Neural progenitor cell (in vitro differentiated cells): ENCODE measurements around the gene SPSB2. TPM values are rescaled to one million over a fixed set of nuclear protein-coding genes. Genes with fewer than 3 reads are reported as not detected.

Experiments
- DNase-seq: peaks from one replicate; pipeline ENCODE4 v3.0.0-alpha.2; 2016; ENCODE audit warnings: low spot score
- H2AFZ ChIP-seq: fragments of 200-600 bp; sonication (generic); replicated peaks from 2 replicates; pipeline ENCODE4 v1.6.1; 2016; ENCODE audit warnings: antibody characterized with exemption
- H3F3A ChIP-seq: fragments of 200-600 bp; sonication (generic); 2 replicates; pipeline ENCODE4 v1.6.1; 2016; ENCODE audit warnings: antibody characterized with exemption, low read depth
- H3K27ac ChIP-seq: fragments of 200-600 bp; sonication (generic); 2 replicates; pipeline ENCODE4 v1.5.1; 2016; ENCODE audit warnings: mild to moderate bottlenecking
- H3K27me3 ChIP-seq: fragments of 200-600 bp; sonication (generic); 2 replicates; pipeline ENCODE4 v1.6.1; 2016; ENCODE audit warnings: mild to moderate bottlenecking, moderate library complexity
- H3K36me3 ChIP-seq: fragments of 200-600 bp; sonication (generic); 2 replicates; pipeline ENCODE4 v1.5.1; 2016
- H3K4me1 ChIP-seq: fragments of 200-600 bp; sonication (generic); 2 replicates; pipeline ENCODE4 v1.6.1; 2016; ENCODE audit warnings: mixed run types
- H3K4me2 ChIP-seq: fragments of 200-600 bp; sonication (generic); 2 replicates; pipeline ENCODE4 v1.6.1; 2016
- H3K4me3 ChIP-seq: fragments of 200-600 bp; sonication (generic); 2 replicates; pipeline ENCODE4 v1.5.1; 2016
- H3K79me2 ChIP-seq: fragments of 200-600 bp; sonication (generic); 2 replicates; pipeline ENCODE4 v1.6.1; 2016; ENCODE audit warnings: low read depth
- H3K9ac ChIP-seq: fragments of 200-600 bp; sonication (generic); 2 replicates; pipeline ENCODE4 v1.6.1; 2016
- H3K9me3 ChIP-seq: fragments of 200-600 bp; sonication (generic); 2 replicates; pipeline ENCODE4 v1.5.1; 2016; ENCODE audit warnings: low read depth
- H4K20me1 ChIP-seq: fragments of 200-600 bp; sonication (generic); 2 replicates; pipeline ENCODE4 v1.6.1; 2016; ENCODE audit warnings: low read depth
- H3K27ac Mint-ChIP-seq: 3 replicates; pipeline ENCODE4 v1.8.0; 2021; ENCODE audit warnings: mixed read lengths
- H3K27me3 Mint-ChIP-seq: 2 replicates; pipeline ENCODE4 v1.8.0; 2022; ENCODE audit warnings: low read depth, mild to moderate bottlenecking, inconsistent platforms, moderate library complexity, mixed read lengths; ENCODE audit not compliant: insufficient read depth
- H3K36me3 Mint-ChIP-seq: 3 replicates; pipeline ENCODE4 v1.8.0; 2021; ENCODE audit warnings: mixed read lengths
- H3K4me1 Mint-ChIP-seq: 3 replicates; pipeline ENCODE4 v1.8.0; 2021; ENCODE audit warnings: mixed read lengths
- H3K4me3 Mint-ChIP-seq: 3 replicates; pipeline ENCODE4 v1.8.0; 2021; ENCODE audit warnings: mild to moderate bottlenecking, moderate library complexity, mixed read lengths
- H3K9me3 Mint-ChIP-seq: 3 replicates; pipeline ENCODE4 v1.8.0; 2020; ENCODE audit warnings: mixed read lengths
- EZH2 ChIP-seq: fragments of 200-600 bp; sonication (generic); IDR thresholded peaks from 2 replicates; pipeline ENCODE4 v1.6.1; 2017; ENCODE audit warnings: antibody characterized with exemption, mild to moderate bottlenecking, moderate library complexity
- EZH2phosphoT487 ChIP-seq: fragments of 200-600 bp; sonication (generic); IDR thresholded peaks from 2 replicates; pipeline ENCODE4 v1.6.1; 2017; ENCODE audit warnings: antibody characterized with exemption
- total RNA-seq: library from RNA; depleted of rRNA; stranded (reverse); fragments of >200 nt; gene quantifications from 2 replicates; pipeline ENCODE4 v1.2.3, GENCODE V29; 2015; ENCODE audit warnings: low replicate concordance
- TF ChIP-seq, protein P1 (sequence below): fragments of 200-600 bp; sonication (generic); IDR thresholded peaks from 2 replicates; pipeline ENCODE4 v1.5.1; 2017; ENCODE audit warnings: antibody characterized with exemption, mild to moderate bottlenecking

SPSB2 gene
- total RNA-seq, 1 donor from 2014 or later, result 0.65 TPM

DNA sequence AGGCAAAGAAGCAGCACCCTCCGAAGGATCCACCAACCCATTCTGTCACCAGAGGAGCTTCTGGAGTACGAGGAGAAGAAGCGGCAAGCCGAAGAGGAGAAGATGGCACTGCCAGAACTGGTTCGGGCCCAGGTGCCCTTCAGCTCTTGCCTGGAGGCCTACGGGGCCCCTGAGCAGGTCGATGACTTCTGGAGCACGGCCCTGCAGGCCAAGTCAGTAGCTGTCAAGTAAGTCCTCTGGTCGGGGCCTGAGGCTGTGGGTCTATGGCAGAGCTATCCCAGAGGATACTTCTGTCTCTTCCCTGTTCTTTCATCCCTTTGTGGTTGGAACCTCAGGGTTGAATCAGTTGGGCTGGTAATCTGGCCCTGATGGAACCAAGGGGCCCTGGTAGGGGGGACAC is 11.7 kb downstream of the SPSB2 start:
- Mint-ChIP-seq H3K36me3 (peaks cover 51% of the 10 kb centered on the region), H3K9me3 (no peaks in the 10 kb centered on the region), H3K27ac (no peak overlapping the region), H3K4me3 (no peak overlapping the region), H3K27me3 (peaks cover 6% of the 10 kb centered on the region), H3K4me1 (peaks cover 9% of the 10 kb centered on the region)
- no peak overlapping the region for H2AFZ ChIP-seq
- no peaks in the 10 kb centered on the region for H3K79me2 ChIP-seq
- H3K27me3 ChIP-seq, result no peaks in the 10 kb centered on the region
- peaks cover 4% of the 10 kb centered on the region for H3K36me3 ChIP-seq
- H3K4me3 ChIP-seq, result no peak overlapping the region
- H3K4me1 ChIP-seq, result peaks cover 4% of the 10 kb centered on the region
- H3K4me2 ChIP-seq, result no peak overlapping the region
- H3K9me3 ChIP-seq, result no peaks in the 10 kb centered on the region
- no peak for TF ChIP-seq EZH2phosphoT487
- TF ChIP-seq, protein P1, sequence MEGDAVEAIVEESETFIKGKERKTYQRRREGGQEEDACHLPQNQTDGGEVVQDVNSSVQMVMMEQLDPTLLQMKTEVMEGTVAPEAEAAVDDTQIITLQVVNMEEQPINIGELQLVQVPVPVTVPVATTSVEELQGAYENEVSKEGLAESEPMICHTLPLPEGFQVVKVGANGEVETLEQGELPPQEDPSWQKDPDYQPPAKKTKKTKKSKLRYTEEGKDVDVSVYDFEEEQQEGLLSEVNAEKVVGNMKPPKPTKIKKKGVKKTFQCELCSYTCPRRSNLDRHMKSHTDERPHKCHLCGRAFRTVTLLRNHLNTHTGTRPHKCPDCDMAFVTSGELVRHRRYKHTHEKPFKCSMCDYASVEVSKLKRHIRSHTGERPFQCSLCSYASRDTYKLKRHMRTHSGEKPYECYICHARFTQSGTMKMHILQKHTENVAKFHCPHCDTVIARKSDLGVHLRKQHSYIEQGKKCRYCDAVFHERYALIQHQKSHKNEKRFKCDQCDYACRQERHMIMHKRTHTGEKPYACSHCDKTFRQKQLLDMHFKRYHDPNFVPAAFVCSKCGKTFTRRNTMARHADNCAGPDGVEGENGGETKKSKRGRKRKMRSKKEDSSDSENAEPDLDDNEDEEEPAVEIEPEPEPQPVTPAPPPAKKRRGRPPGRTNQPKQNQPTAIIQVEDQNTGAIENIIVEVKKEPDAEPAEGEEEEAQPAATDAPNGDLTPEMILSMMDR, result no peak
- TF ChIP-seq EZH2, result no peak
- H3F3A ChIP-seq, result peaks cover 12% of the 10 kb centered on the region
- no peaks in the 10 kb centered on the region for H4K20me1 ChIP-seq
- H3K27ac ChIP-seq, result no peak overlapping the region
- no peak for DNase-seq
- H3K9ac ChIP-seq, result no peak overlapping the region

DNA sequence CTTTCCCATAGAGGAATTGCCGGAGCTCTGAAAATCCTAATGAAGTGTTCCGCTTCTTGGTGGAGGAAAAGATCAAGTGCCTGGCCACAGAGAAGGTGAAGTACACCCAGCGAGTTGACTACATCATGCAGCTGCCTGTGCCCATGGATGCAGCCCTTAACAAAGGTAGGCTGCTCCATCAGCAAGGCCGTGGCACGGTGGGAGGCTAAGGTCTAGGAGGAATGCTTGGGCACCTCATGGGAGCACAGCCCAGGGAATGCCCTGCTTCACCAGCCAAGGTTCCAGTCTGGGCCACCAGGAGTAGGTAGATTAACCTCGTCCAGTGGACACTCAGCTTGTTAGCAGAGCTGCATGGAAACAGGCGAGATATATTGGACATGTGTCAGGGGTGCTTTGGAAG is 12.2 kb downstream of the SPSB2 start:
- no peaks in the 10 kb centered on the region for H3K9me3 ChIP-seq
- peaks cover 52% of the 10 kb centered on the region for H3K36me3 Mint-ChIP-seq
- H3K4me1 ChIP-seq, result no peaks in the 10 kb centered on the region
- peak overlapping the region; percentile 4 for H3K4me3 Mint-ChIP-seq
- H3K79me2 ChIP-seq, result no peaks in the 10 kb centered on the region
- H3K27ac Mint-ChIP-seq, result no peak overlapping the region
- no peaks in the 10 kb centered on the region for H4K20me1 ChIP-seq
- H2AFZ ChIP-seq, result no peak overlapping the region
- peaks cover 9% of the 10 kb centered on the region for H3F3A ChIP-seq
- TF ChIP-seq EZH2phosphoT487, result no peak
- TF ChIP-seq, protein P1, result no peak
- TF ChIP-seq EZH2, result no peak
- H3K9ac ChIP-seq, result no peak overlapping the region
- H3K9me3 Mint-ChIP-seq, result no peaks in the 10 kb centered on the region
- H3K4me3 ChIP-seq, result no peak overlapping the region
- DNase-seq, result no peak
- no peaks in the 10 kb centered on the region for H3K27me3 ChIP-seq
- no peak overlapping the region for H3K27ac ChIP-seq
- no peak overlapping the region for H3K4me2 ChIP-seq
- peaks cover 6% of the 10 kb centered on the region for H3K27me3 Mint-ChIP-seq
- H3K4me1 Mint-ChIP-seq, result peaks cover 6% of the 10 kb centered on the region
- H3K36me3 ChIP-seq, result peaks cover 4% of the 10 kb centered on the region

DNA sequence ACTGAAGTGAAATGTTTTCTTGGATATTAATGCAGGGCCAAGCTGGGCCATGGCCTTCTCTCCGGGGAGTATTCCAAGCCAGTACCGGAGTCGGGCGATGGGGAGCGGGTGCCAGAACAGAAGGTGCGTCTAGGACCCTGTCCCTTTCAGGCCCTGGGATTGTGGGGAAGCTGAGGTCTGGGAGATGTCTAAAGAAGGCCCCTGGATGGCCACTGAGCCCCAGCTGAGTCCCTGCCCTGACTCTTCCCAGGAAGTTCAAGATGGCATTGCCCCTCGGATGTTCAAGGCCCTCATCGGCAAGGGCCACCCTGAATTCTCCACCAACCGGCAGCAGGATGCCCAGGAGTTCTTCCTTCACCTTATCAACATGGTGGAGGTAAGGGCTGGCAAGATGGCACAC is 13.0 kb downstream of the SPSB2 start:
- Histone ChIP-seq H3K4me2 (no peak overlapping the region), H3K9me3 (no peaks in the 10 kb centered on the region), H4K20me1 (no peaks in the 10 kb centered on the region), H3K9ac (no peak overlapping the region), H3K27me3 (no peaks in the 10 kb centered on the region), H2AFZ (no peak overlapping the region), H3K27ac (no peak overlapping the region), H3K36me3 (peaks cover 4% of the 10 kb centered on the region), H3K79me2 (peaks cover 4% of the 10 kb centered on the region), H3F3A (peaks cover 2% of the 10 kb centered on the region), H3K4me3 (no peak overlapping the region), H3K4me1 (no peaks in the 10 kb centered on the region)
- TF ChIP-seq EZH2 (no peak), EZH2phosphoT487 (no peak)
- TF ChIP-seq, protein P1, result no peak
- Mint-ChIP-seq H3K27me3 (peaks cover 6% of the 10 kb centered on the region), H3K4me1 (no peaks in the 10 kb centered on the region), H3K36me3 (peaks cover 47% of the 10 kb centered on the region), H3K9me3 (no peaks in the 10 kb centered on the region), H3K27ac (no peak overlapping the region), H3K4me3 (peak overlapping the region; percentile 46)
- no peak for DNase-seq

DNA sequence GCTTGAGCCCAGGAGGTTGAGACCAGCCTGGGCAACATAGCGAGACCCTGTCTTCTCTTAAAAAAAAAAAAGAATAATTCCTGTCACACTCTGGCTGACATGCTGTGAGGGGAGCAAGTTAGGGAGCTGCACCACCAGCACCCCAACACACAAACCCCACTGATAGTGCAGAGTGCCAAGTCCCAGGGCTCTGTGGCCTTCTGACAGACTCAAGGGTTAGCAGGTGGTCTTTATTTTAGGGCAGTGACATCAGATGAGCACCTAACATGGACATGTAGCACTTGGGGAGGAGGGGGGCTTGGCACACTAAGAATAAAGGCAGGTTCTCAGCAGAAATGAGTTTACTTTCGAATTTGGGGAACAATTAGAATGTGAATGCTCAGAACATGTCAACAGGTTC is 14.3 kb downstream of the SPSB2 start:
- Mint-ChIP-seq H3K4me1 (peaks cover 4% of the 10 kb centered on the region), H3K27ac (no peak overlapping the region), H3K9me3 (no peaks in the 10 kb centered on the region), H3K27me3 (peaks cover 4% of the 10 kb centered on the region), H3K36me3 (peaks cover 44% of the 10 kb centered on the region), H3K4me3 (no peak overlapping the region)
- H3K27ac ChIP-seq, result no peak overlapping the region
- H3K4me1 ChIP-seq, result no peaks in the 10 kb centered on the region
- no peak for DNase-seq
- peaks cover 17% of the 10 kb centered on the region for H3K79me2 ChIP-seq
- TF ChIP-seq, protein P1, result no peak
- no peak for TF ChIP-seq EZH2
- TF ChIP-seq EZH2phosphoT487, result no peak
- H3K4me2 ChIP-seq, result no peak overlapping the region
- H3K36me3 ChIP-seq, result peaks cover 4% of the 10 kb centered on the region
- no peak overlapping the region for H2AFZ ChIP-seq
- H3K9ac ChIP-seq, result no peak overlapping the region
- H4K20me1 ChIP-seq, result peaks cover 7% of the 10 kb centered on the region
- no peak overlapping the region for H3K4me3 ChIP-seq
- H3K27me3 ChIP-seq, result no peaks in the 10 kb centered on the region
- no peaks in the 10 kb centered on the region for H3F3A ChIP-seq
- H3K9me3 ChIP-seq, result no peaks in the 10 kb centered on the region
